ENCODE results near the gene GART. TPM values are rescaled to one million over a fixed set of nuclear protein-coding genes. Genes with fewer than 3 reads are reported as not detected.

GART gene
- polyA plus RNA-seq, 2 of the 4 experiments (the other 2 are of a cell fraction) = 42.3 to 70.2 TPM

DNA sequence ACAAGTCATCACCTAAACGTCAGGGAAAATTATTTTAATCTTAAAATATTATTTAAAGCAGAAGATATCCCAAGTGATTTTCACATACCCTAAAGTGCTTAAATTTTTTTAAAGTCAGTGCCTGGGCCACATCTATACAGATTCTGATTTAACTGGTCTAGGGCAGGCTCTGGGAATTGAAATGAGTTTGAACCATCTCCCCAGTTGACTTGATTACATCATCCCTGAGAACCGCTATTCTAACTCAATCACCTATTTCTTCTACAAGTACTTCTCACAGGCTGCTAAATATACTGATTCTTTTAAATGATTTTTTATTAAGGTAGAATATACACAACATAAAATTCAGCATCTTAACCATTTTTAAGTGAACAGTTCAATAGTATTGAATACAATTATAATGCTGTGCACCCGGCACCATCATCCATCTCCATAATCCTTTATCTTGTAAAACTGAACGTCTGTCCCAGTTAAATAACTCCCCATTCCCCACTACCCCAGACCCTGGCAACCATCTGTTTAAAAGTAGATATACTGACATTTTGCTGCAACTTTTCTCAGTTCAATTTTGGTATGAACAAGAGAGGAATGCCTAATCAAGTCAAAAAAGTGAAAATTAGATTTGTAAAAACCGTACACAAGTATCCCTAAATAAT lies 19.5 kb downstream of the GART start:
- whole genome bisulfite sequencing (ENCODE audit: missing lambda C conversion rate) = 89% methylated on average over 5 of the region's 5 CpGs
- H3K4me1 ChIP-seq = no peaks in the 10 kb centered on the region
- POLR2A ChIA-PET = no interaction called here
- no peak for ATAC-seq
- DNase-seq (ENCODE audit: low read depth in 1 of 2, low spot score in 1 of 2) = no peak
- H3K4me3 ChIP-seq = no peak overlapping the region
- CTCF ChIA-PET = no interaction called here
- H3K27ac ChIP-seq = no peak overlapping the region
- TF ChIP-seq ZFP36 (IDR thresholded peaks at IDR 0.05; ENCODE audit: borderline replicate concordance, partially characterized antibody) (no peak), CBX2 (IDR thresholded peaks at IDR 0.05; ENCODE audit: borderline replicate concordance, low read depth) (no peak), NPAS2 (CRISPR knock-in tag; IDR thresholded peaks at IDR 0.05; ENCODE audit: borderline replicate concordance) (no peak), RFX5 (IDR thresholded peaks at IDR 0.05) (no peak), HOXB13 (CRISPR knock-in tag; IDR thresholded peaks at IDR 0.05; ENCODE audit: low read depth) (no peak), FOSL2 (IDR thresholded peaks at IDR 0.05) (no peak), FOSL2 (CRISPR knock-in tag; IDR thresholded peaks at IDR 0.05) (no peak), ZNF302 (CRISPR knock-in tag; IDR thresholded peaks at IDR 0.05) (no peak), RARB (CRISPR knock-in tag; IDR thresholded peaks at IDR 0.05) (no peak), JUN (IDR thresholded peaks at IDR 0.05) (no peak), ZSCAN20 (CRISPR knock-in tag; IDR thresholded peaks at IDR 0.05) (no peak), ZC3H11A (IDR thresholded peaks at IDR 0.05) (no peak), SMC3 (IDR thresholded peaks at IDR 0.05) (no peak)
- TF ChIP-seq, protein P1, sequence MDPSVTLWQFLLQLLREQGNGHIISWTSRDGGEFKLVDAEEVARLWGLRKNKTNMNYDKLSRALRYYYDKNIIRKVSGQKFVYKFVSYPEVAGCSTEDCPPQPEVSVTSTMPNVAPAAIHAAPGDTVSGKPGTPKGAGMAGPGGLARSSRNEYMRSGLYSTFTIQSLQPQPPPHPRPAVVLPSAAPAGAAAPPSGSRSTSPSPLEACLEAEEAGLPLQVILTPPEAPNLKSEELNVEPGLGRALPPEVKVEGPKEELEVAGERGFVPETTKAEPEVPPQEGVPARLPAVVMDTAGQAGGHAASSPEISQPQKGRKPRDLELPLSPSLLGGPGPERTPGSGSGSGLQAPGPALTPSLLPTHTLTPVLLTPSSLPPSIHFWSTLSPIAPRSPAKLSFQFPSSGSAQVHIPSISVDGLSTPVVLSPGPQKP (IDR thresholded peaks at IDR 0.05; ENCODE audit: low read depth, low read length) = no peak
- TF ChIP-seq, protein P2, sequence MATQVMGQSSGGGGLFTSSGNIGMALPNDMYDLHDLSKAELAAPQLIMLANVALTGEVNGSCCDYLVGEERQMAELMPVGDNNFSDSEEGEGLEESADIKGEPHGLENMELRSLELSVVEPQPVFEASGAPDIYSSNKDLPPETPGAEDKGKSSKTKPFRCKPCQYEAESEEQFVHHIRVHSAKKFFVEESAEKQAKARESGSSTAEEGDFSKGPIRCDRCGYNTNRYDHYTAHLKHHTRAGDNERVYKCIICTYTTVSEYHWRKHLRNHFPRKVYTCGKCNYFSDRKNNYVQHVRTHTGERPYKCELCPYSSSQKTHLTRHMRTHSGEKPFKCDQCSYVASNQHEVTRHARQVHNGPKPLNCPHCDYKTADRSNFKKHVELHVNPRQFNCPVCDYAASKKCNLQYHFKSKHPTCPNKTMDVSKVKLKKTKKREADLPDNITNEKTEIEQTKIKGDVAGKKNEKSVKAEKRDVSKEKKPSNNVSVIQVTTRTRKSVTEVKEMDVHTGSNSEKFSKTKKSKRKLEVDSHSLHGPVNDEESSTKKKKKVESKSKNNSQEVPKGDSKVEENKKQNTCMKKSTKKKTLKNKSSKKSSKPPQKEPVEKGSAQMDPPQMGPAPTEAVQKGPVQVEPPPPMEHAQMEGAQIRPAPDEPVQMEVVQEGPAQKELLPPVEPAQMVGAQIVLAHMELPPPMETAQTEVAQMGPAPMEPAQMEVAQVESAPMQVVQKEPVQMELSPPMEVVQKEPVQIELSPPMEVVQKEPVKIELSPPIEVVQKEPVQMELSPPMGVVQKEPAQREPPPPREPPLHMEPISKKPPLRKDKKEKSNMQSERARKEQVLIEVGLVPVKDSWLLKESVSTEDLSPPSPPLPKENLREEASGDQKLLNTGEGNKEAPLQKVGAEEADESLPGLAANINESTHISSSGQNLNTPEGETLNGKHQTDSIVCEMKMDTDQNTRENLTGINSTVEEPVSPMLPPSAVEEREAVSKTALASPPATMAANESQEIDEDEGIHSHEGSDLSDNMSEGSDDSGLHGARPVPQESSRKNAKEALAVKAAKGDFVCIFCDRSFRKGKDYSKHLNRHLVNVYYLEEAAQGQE (IDR thresholded peaks at IDR 0.05) = no peak
- no peak overlapping the region for H3K4me2 ChIP-seq
- FAIRE-seq = no peak
- H3K9me3 ChIP-seq = no peaks in the 10 kb centered on the region

DNA sequence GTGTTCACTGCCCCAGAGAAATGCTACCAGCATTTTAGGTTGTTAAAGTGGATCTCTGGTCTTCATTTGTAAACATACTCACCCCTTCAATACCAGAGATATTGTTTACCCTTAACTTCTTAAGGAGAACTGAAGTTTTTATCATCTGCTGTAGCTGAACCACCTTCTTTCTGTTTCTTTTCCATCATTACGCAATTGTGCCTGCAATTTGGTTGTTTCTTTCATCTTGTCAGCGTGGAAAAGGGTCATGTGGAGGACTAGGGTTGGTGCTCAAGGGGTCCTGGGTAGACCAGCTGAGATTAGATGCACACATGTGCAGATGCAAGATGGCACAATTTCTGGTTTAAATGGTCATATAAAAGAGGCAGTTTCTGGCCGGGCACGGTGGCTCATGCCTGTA lies 23.0 kb downstream of the GART start:
- Histone ChIP-seq H3K4me3 (no peak overlapping the region), H3K4me1 (no peaks in the 10 kb centered on the region), H3K4me2 (no peak overlapping the region), H3K9me3 (no peaks in the 10 kb centered on the region), H3K27ac (no peak overlapping the region)
- 89% methylated on average over 4 of the region's 4 CpGs for WGBS (ENCODE audit: missing lambda C conversion rate)
- no peak for DNase-seq (ENCODE audit: low read depth in 1 of 2, low spot score in 1 of 2)
- CTCF ChIA-PET = no interaction called here
- POLR2A ChIA-PET = no interaction called here
- no peak for ATAC-seq
- TF ChIP-seq ZSCAN20 (CRISPR knock-in tag; IDR thresholded peaks at IDR 0.05) (no peak), CEBPB (IDR thresholded peaks at IDR 0.05) (0 out of 4 replicates have a peak, but pooled peaks of 1 of the 2 experiments have one; percentile 20)
- FAIRE-seq = no peak

DNA sequence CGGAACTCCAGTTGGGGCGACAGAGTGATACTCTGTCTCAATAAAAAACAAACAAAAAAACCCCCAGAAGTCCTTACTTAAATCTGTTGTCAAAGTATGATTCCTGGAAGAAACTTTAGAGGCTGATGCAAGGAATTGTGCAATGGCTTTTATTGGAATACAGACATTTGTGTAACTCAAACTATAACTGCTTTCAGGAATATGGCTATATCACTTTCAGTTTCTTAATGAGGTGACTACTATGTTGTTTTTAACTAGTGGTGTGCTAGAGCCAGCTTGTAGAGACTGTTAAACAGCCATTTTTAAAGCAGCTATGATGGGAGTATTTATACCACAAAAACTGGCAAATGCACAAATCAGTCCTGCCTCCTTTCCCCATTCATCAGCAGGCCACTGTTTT lies 27.7 kb downstream of the GART start:
- CTCF ChIA-PET = interaction anchor here (0.9 to 1.4 kb wide), 3 partner anchors 19 to 110 kb away, joined by 3 read pairs; no protein-coding TSS in a partner anchor

More for the DNA sequence above, 27.7 kb downstream of the GART start:
- Histone ChIP-seq H3K4me1 (no peaks in the 10 kb centered on the region), H3K9me3 (no peaks in the 10 kb centered on the region), H3K27ac (no peak overlapping the region), H3K4me3 (no peak overlapping the region), H3K4me2 (no peak overlapping the region)
- WGBS (ENCODE audit: missing lambda C conversion rate) = 93% methylated on average over 2 of the region's 2 CpGs
- ATAC-seq (no peak), FAIRE-seq (no peak), DNase-seq (ENCODE audit: low read depth in 1 of 2, low spot score in 1 of 2) (no peak)
- TF ChIP-seq BHLHE40 (IDR thresholded peaks at IDR 0.05; ENCODE audit: low read depth, low read length) (no peak), FOSB (CRISPR knock-in tag; IDR thresholded peaks at IDR 0.05) (no peak), RNF2 (IDR thresholded peaks at IDR 0.05; ENCODE audit: borderline replicate concordance, low read depth) (no peak), RARB (CRISPR knock-in tag; IDR thresholded peaks at IDR 0.05) (no peak), HEYL (CRISPR knock-in tag; IDR thresholded peaks at IDR 0.05) (no peak), ESRRA (IDR thresholded peaks at IDR 0.05; ENCODE audit: borderline replicate concordance, low read length) (no peak), PHF8 (IDR thresholded peaks at IDR 0.05; ENCODE audit: borderline replicate concordance, low read depth) (no peak)
- TF ChIP-seq, protein P3, sequence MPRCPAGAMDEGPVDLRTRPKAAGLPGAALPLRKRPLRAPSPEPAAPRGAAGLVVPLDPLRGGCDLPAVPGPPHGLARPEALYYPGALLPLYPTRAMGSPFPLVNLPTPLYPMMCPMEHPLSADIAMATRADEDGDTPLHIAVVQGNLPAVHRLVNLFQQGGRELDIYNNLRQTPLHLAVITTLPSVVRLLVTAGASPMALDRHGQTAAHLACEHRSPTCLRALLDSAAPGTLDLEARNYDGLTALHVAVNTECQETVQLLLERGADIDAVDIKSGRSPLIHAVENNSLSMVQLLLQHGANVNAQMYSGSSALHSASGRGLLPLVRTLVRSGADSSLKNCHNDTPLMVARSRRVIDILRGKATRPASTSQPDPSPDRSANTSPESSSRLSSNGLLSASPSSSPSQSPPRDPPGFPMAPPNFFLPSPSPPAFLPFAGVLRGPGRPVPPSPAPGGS (IDR thresholded peaks at IDR 0.05) = no peak
- POLR2A ChIA-PET = no interaction called here

Data from A549 (cell line).